IMR-90 (cell line): ENCODE data around the gene PITX1. TPM values are rescaled to one million over a fixed set of nuclear protein-coding genes. Genes with fewer than 3 reads are reported as not detected.

Source experiments
- ATAC-seq: fragments of 200-7000 bp; cut with Tn5 transposase; 2 replicates; pipeline ENCODE4 v1.9.1; 2020; ENCODE audit warnings: low read depth, mild to moderate bottlenecking, moderate library complexity
- BruUV-seq: library from RNA; stranded (reverse); fragments of 400-500 nt; replicated peaks from 2 replicates; lab custom pipeline; 2021; lab: Mats Ljungman, UMichigan
- CTCF ChIA-PET: fragments of 300-600 bp; formaldehyde crosslinking; extraction: SDS; loops from one replicate; lab custom pipeline; 2021; ENCODE audit warnings: antibody characterized with exemption; lab: Yijun Ruan, JAX
- POLR2A ChIA-PET: fragments of 300-600 bp; sonication (Branson Sonifier 250); formaldehyde crosslinking; loops from one replicate; lab custom pipeline; 2022; ENCODE audit warnings: antibody characterized with exemption; ENCODE audit not compliant: unreplicated experiment; lab: Charles Lee
- DNase-seq: peaks from one replicate; pipeline ENCODE4 v3.0.0; 2013
- H2AFZ ChIP-seq: replicated peaks from 2 replicates; pipeline ENCODE3; 2013; ENCODE audit warnings: low read length, mild to moderate bottlenecking; ENCODE audit not compliant: poor library complexity
- H2AK5ac ChIP-seq: 2 replicates; pipeline ENCODE4 v1.6.1; 2013; ENCODE audit warnings: low read depth, low read length, inconsistent platforms
- H2AK9ac ChIP-seq: replicated peaks from 2 replicates; pipeline ENCODE3; 2013; ENCODE audit warnings: mild to moderate bottlenecking, low read depth, low read length, moderate library complexity; ENCODE audit not compliant: poor library complexity
- H2BK120ac ChIP-seq: 2 replicates; pipeline ENCODE4 v1.6.1; 2013; ENCODE audit warnings: low read depth, low read length, inconsistent platforms
- H2BK15ac ChIP-seq: 3 replicates; pipeline ENCODE4 v1.6.1; 2013; ENCODE audit warnings: low read depth, low read length, inconsistent platforms
- H2BK20ac ChIP-seq: 2 replicates; pipeline ENCODE4 v1.6.1; 2013; ENCODE audit warnings: low read depth, mild to moderate bottlenecking, inconsistent platforms, low read length, moderate library complexity
- H2BK5ac ChIP-seq: 2 replicates; pipeline ENCODE4 v1.6.1; 2013; ENCODE audit warnings: mild to moderate bottlenecking, low read depth, low read length, inconsistent platforms; ENCODE audit not compliant: poor library complexity, severe bottlenecking
- H3K14ac ChIP-seq: replicated peaks from 2 replicates; pipeline ENCODE4 v1.6.1; 2013; ENCODE audit warnings: low read depth, low read length, inconsistent platforms
- H3K18ac ChIP-seq: 2 replicates; pipeline ENCODE4 v1.6.1; 2013; ENCODE audit warnings: low read depth, low read length, control low read depth
- H3K23ac ChIP-seq: 2 replicates; pipeline ENCODE4 v1.6.1; 2013; ENCODE audit warnings: low read depth, low read length, inconsistent platforms
- H3K27ac ChIP-seq: 2 replicates; pipeline ENCODE4 v1.5.1; 2013; ENCODE audit warnings: mild to moderate bottlenecking, control low read depth, low read length; ENCODE audit not compliant: insufficient read depth
- H3K27me3 ChIP-seq: 2 replicates; pipeline ENCODE4 v1.6.1; 2013; ENCODE audit warnings: low read length; ENCODE audit not compliant: control insufficient read depth, insufficient read depth
- H3K36me3 ChIP-seq: 2 replicates; pipeline ENCODE4 v1.6.1; 2013; ENCODE audit warnings: low read length, mixed read lengths; ENCODE audit not compliant: control insufficient read depth, insufficient read depth
- H3K4ac ChIP-seq: 2 replicates; pipeline ENCODE4 v1.6.1; 2013; ENCODE audit warnings: low read depth, low read length, inconsistent platforms
- H3K4me1 ChIP-seq: 2 replicates; pipeline ENCODE4 v1.6.1; 2013; ENCODE audit warnings: low read length, mixed read lengths; ENCODE audit not compliant: control insufficient read depth, insufficient read depth
- H3K4me2 ChIP-seq: 2 replicates; pipeline ENCODE4 v1.6.1; 2013; ENCODE audit warnings: low read depth, mild to moderate bottlenecking, control low read depth, low read length, moderate library complexity
- H3K4me3 ChIP-seq: 2 replicates; pipeline ENCODE4 v1.5.1; 2013; ENCODE audit warnings: low read depth, mild to moderate bottlenecking, control low read depth, low read length, moderate library complexity; ENCODE audit not compliant: insufficient read depth
- H3K56ac ChIP-seq: 2 replicates; pipeline ENCODE4 v1.6.1; 2013; ENCODE audit warnings: low read length, inconsistent platforms; ENCODE audit not compliant: insufficient read depth; ENCODE audit errors: extremely low read depth
- H3K79me1 ChIP-seq, 2 experiments: 2 replicates each; pipeline ENCODE4 v1.6.1; 2013; ENCODE audit warnings: low read length in 2 of 2, inconsistent platforms in 1 of 2, low read depth in 1 of 2
- H3K9ac ChIP-seq: 2 replicates; pipeline ENCODE4 v1.6.1; 2013; ENCODE audit warnings: low read depth, low read length, control low read depth
- H3K9me1 ChIP-seq: 2 replicates; pipeline ENCODE4 v1.6.1; 2013; ENCODE audit warnings: low read length, inconsistent platforms; ENCODE audit not compliant: insufficient read depth
- H3K9me3 ChIP-seq: 2 replicates; pipeline ENCODE4 v1.6.1; 2013; ENCODE audit warnings: low read length; ENCODE audit not compliant: control insufficient read depth, insufficient read depth
- H4K20me1 ChIP-seq: 2 replicates; pipeline ENCODE4 v1.6.1; 2013; ENCODE audit warnings: low read length, inconsistent platforms; ENCODE audit not compliant: insufficient read depth
- H4K5ac ChIP-seq: 2 replicates; pipeline ENCODE4 v1.6.1; 2013; ENCODE audit warnings: mild to moderate bottlenecking, low read depth, low read length, control low read depth
- H4K8ac ChIP-seq, 2 experiments: 2 replicates each; pipeline ENCODE4 v1.6.1; 2013; ENCODE audit warnings: low read depth in 2 of 2, low read length in 2 of 2, control low read depth in 1 of 2, inconsistent platforms in 1 of 2
- H4K91ac ChIP-seq: 2 replicates; pipeline ENCODE4 v1.6.1; 2013; ENCODE audit warnings: low read depth, low read length, inconsistent platforms; ENCODE audit not compliant: insufficient read depth
- CEBPB ChIP-seq: IDR thresholded peaks from 2 replicates; pipeline ENCODE4 v1.6.1; 2012; ENCODE audit warnings: low read depth, low read length, improper control_type of control experiment
- CHD1 ChIP-seq: IDR thresholded peaks from 2 replicates; pipeline ENCODE4 v1.6.1; 2012; ENCODE audit warnings: low read depth, low read length, improper control_type of control experiment
- WGBS, 2 experiments: methylation state at CpG; one replicate each; pipeline versions ENCODE4 v1.1.5 to v1.1.7; 2013; ENCODE audit warnings: missing lambda C conversion rate in 2 of 2; ENCODE audit not compliant: insufficient read length in 1 of 2; ENCODE audit errors: extremely low coverage in 2 of 2; 5-methylcytosine and 5-hydroxymethylcytosine counted together
- dilution Hi-C: fragments of 300-500 bp; cut with HindIII; formaldehyde crosslinking; loops from one replicate; pipeline ENCODE4 v1.14.3; 2018; ENCODE audit warnings: low sequenced_read_pairs; ENCODE audit not compliant: unreplicated experiment
- in situ Hi-C: fragments of 300-500 bp; cut with MboI; formaldehyde crosslinking; loops from 3 replicates; pipeline ENCODE4 v1.14.3; 2019; ENCODE audit warnings: low sequenced_read_pairs, inconsistent platforms, mixed read lengths
- intact Hi-C: fragments of 100-400 bp; cut with micrococcal nuclease; formaldehyde crosslinking; loops from 2 replicates; pipeline ENCODE4 v1.10.0; 2022
- polyA plus RNA-seq, 3 experiments: library from polyadenylated mRNA; depleted of rRNA; stranded (reverse); fragments of >200 nt; gene quantifications; 2 replicates each; pipeline ENCODE4 v1.2.3, GENCODE V29; 2012; ENCODE audit warnings: low replicate concordance in 1 of 3
- total RNA-seq: library from RNA; depleted of rRNA; stranded (reverse); fragments of >200 nt; gene quantifications from 2 replicates; pipeline ENCODE4 v1.2.3, GENCODE V29; 2012
- TF ChIP-seq, protein P1 (sequence below): fragments of 150-350 bp; IDR thresholded peaks from 2 replicates; pipeline ENCODE4 v1.6.1; 2017; ENCODE audit warnings: mild to moderate bottlenecking, antibody characterized with exemption, low read length, low read depth

The PITX1 gene
- total and polyA plus RNA-seq, 2 of the 4 experiments (the other 2 are of a cell fraction): 10.4 to 29.8 TPM

DNA sequence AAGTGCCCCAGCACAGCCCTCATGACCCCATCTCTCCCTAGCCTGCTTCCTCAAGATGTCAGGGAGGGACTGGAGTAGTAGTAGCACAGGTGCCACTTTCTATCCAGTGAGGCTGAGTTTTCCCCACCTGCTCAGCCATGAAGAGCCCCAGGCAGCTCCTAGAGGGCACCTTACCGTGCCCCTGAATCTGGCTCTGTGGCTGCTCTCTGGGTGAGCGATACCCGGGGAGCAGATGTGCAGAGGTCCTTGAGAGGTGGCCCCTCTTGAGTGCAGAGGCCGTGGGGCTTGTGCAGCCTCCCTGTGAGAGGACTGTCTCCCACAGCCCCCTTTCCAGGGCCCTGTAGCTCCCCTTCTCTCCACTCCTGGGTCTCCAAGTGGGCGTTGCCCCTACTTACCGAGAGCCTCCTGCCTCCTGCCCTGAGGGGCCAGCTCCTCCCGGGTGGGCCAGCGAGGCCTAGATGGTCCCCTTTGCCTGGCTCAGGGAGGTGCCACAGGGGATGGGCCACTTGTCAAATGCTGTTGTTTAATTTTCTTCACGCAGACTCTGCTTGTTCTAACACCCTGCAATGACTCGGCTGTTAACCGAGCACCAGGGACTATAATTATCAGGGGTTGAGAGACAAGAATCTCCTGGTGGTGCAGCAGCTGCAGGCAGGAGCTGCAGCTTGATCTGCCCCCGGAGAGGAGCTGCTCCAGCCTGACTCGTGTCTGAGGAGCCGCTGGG, 29.6 kb upstream of the PITX1 start:
- POLR2A ChIA-PET: no interaction called here
- Histone ChIP-seq H3K27me3 (peaks cover 6% of the 10 kb centered on the region; the same call in 1 of the 2 replicates), H3K4ac (no peak overlapping the region), H3K9me1 (0 out of 2 replicates have a peak, but pooled peaks cover 7% of the 10 kb centered on the region), H2BK5ac (no peak overlapping the region), H2BK120ac (no peak overlapping the region), H3K36me3 (peaks cover 2% of the 10 kb centered on the region; the same call in 1 of the 2 replicates), H2AK5ac (no peak overlapping the region), H3K4me1 (no peaks in the 10 kb centered on the region), H3K56ac (no peak overlapping the region), H4K91ac (no peak overlapping the region), H4K8ac (no peak overlapping the region), H2BK20ac (no peak overlapping the region), H4K20me1 (no peaks in the 10 kb centered on the region), H4K5ac (no peak overlapping the region), H3K14ac (no peak overlapping the region), H3K79me1 (no peaks in the 10 kb centered on the region), H3K9me3 (no peaks in the 10 kb centered on the region), H2AK9ac (peak overlapping the region; percentile 7), H3K27ac (no peak overlapping the region), H3K4me3 (no peak overlapping the region), H2AFZ (peak overlapping the region; percentile 26), H3K9ac (no peak overlapping the region), H2BK15ac (no peak overlapping the region), H3K18ac (no peak overlapping the region), H3K4me2 (no peak overlapping the region), H3K23ac (no peak overlapping the region)
- BruUV-seq: no TSS peak
- in situ Hi-C loops: no loop called here
- dilution Hi-C loops: no loop called here
- intact Hi-C loops: no loop called here
- CTCF ChIA-PET: interaction anchor here (0.9 kb wide), 1 partner anchor 9 kb away, joined by 3 read pairs; no protein-coding TSS in a partner anchor
- ATAC-seq (0 out of 2 replicates have a peak, but pooled peaks have one; percentile 10), DNase-seq (no peak)
- no peak for TF ChIP-seq CHD1
- TF ChIP-seq CEBPB: no peak
- TF ChIP-seq, protein P1, sequence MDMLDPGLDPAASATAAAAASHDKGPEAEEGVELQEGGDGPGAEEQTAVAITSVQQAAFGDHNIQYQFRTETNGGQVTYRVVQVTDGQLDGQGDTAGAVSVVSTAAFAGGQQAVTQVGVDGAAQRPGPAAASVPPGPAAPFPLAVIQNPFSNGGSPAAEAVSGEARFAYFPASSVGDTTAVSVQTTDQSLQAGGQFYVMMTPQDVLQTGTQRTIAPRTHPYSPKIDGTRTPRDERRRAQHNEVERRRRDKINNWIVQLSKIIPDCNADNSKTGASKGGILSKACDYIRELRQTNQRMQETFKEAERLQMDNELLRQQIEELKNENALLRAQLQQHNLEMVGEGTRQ: no peak
- WGBS, 2 experiments: 100% methylated on average over 3 of the region's 14 CpGs; no CpG with 5 or more reads in 1 of the 2 experiments
